ENCODE measurements around the gene RNASE3.
"Not testable (repeated sequence)": the region's sequence is repeated elsewhere in the genome, so short reads cannot be mapped to it uniquely, and the experiment has no call there.

- not testable (repeated sequence) for TF ChIP-seq EZH2 (IDR thresholded peaks at IDR 0.05; ENCODE audit: borderline replicate concordance, low read depth, low read length, poor library complexity, severe bottlenecking)
- TF ChIP-seq, protein P1, sequence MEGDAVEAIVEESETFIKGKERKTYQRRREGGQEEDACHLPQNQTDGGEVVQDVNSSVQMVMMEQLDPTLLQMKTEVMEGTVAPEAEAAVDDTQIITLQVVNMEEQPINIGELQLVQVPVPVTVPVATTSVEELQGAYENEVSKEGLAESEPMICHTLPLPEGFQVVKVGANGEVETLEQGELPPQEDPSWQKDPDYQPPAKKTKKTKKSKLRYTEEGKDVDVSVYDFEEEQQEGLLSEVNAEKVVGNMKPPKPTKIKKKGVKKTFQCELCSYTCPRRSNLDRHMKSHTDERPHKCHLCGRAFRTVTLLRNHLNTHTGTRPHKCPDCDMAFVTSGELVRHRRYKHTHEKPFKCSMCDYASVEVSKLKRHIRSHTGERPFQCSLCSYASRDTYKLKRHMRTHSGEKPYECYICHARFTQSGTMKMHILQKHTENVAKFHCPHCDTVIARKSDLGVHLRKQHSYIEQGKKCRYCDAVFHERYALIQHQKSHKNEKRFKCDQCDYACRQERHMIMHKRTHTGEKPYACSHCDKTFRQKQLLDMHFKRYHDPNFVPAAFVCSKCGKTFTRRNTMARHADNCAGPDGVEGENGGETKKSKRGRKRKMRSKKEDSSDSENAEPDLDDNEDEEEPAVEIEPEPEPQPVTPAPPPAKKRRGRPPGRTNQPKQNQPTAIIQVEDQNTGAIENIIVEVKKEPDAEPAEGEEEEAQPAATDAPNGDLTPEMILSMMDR (conservative IDR thresholded peaks at IDR 0.05; ENCODE audit: low read depth, low read length), result not testable (repeated sequence)
Measured at GRCh38 chr14:20923766-20924297, 32.6 kb downstream of the RNASE3 start.
